ENCODE data around the gene PKN1.

PKN1 gene

GRCh38 chr19:14515501-14516047 lies 82.5 kb downstream of the PKN1 start:
- no peaks in the 10 kb centered on the region for H3K9me3 Mint-ChIP-seq
- peaks cover 3% of the 10 kb centered on the region for H3K27me3 Mint-ChIP-seq (ENCODE audit: low read depth, poor library complexity)
- DNase-seq: no peak
- peak overlapping the region; percentile 93 for H3K4me3 Mint-ChIP-seq
- H3K36me3 Mint-ChIP-seq (ENCODE audit: low read depth): peaks cover 35% of the 10 kb centered on the region
- TF ChIP-seq CTCF (IDR thresholded peaks at IDR 0.05): no peak
- no peak overlapping the region for H3K27ac Mint-ChIP-seq
- peaks cover 74% of the 10 kb centered on the region for H3K4me1 Mint-ChIP-seq

- Mint-ChIP-seq H3K4me1 (peaks cover 69% of the 10 kb centered on the region), H3K27ac (peak overlapping the region; percentile 16)
Observed at GRCh38 chr19:14516048-14516534, 83.0 kb downstream of the PKN1 start.

GRCh38 chr19:14516746-14517438 lies 83.8 kb downstream of the PKN1 start:
- TF ChIP-seq CTCF (IDR thresholded peaks at IDR 0.05): no peak
- peak overlapping the region; percentile 82 for H3K27ac Mint-ChIP-seq
- H3K36me3 Mint-ChIP-seq (ENCODE audit: low read depth): peaks cover 35% of the 10 kb centered on the region
- H3K4me1 Mint-ChIP-seq: peaks cover 74% of the 10 kb centered on the region
- peak overlapping the region; percentile 93 for H3K4me3 Mint-ChIP-seq
- H3K9me3 Mint-ChIP-seq: no peaks in the 10 kb centered on the region
- DNase-seq: no peak
- H3K27me3 Mint-ChIP-seq (ENCODE audit: low read depth, poor library complexity): peaks cover 3% of the 10 kb centered on the region

More at GRCh38 chr19:14516048-14516534, 83.0 kb downstream of the PKN1 start:
- H3K4me3 Mint-ChIP-seq: peak overlapping the region; percentile 93
- no peak for TF ChIP-seq CTCF (IDR thresholded peaks at IDR 0.05)
- H3K27me3 Mint-ChIP-seq (ENCODE audit: low read depth, poor library complexity): peaks cover 3% of the 10 kb centered on the region
- DNase-seq: no peak
- no peaks in the 10 kb centered on the region for H3K9me3 Mint-ChIP-seq
- peaks cover 35% of the 10 kb centered on the region for H3K36me3 Mint-ChIP-seq (ENCODE audit: low read depth)

GRCh38 chr19:14517446-14517839 lies 84.3 kb downstream of the PKN1 start:
- Mint-ChIP-seq H3K36me3 (ENCODE audit: low read depth) (peaks cover 35% of the 10 kb centered on the region), H3K4me3 (peak overlapping the region; percentile 93), H3K27ac (peak overlapping the region; percentile 82), H3K4me1 (peaks cover 80% of the 10 kb centered on the region), H3K9me3 (no peaks in the 10 kb centered on the region), H3K27me3 (ENCODE audit: low read depth, poor library complexity) (peaks cover 3% of the 10 kb centered on the region)
- DNase-seq: no peak
- TF ChIP-seq CTCF (IDR thresholded peaks at IDR 0.05): no peak

- Mint-ChIP-seq H3K4me3 (peak within 1 kb of the TSS; percentile 93), H3K27ac (peak within 1 kb of the TSS; percentile 97), H3K4me1 (peaks cover 80% of the 10 kb centered on the region), H3K36me3 (ENCODE audit: low read depth) (peaks cover 32% of the 10 kb centered on the region), H3K27me3 (ENCODE audit: low read depth, poor library complexity) (peaks cover 3% of the 10 kb centered on the region), H3K9me3 (no peaks in the 10 kb centered on the region)
- peak; percentile 72 for DNase-seq
- no peak for TF ChIP-seq CTCF (IDR thresholded peaks at IDR 0.05)
Observed at GRCh38 chr19:14517840-14518505, 84.9 kb downstream of the PKN1 start, which contains the start of gene DNAJB1. TSS of gene DNAJB1 (minus strand) at chr19:14518397. CDS start at chr19:14518349, 48 bp downstream.
